Choroid plexus epithelial cell (primary cell): ENCODE measurements around the gene KCNJ2.

Experiments
- DNase-seq: peaks from one replicate; pipeline ENCODE4 v3.0.0-alpha.2; 2010; ENCODE audit warnings: low read depth
- H3K4me3 ChIP-seq: 2 replicates; pipeline ENCODE4 v1.5.1; 2011; ENCODE audit warnings: low read depth, mild to moderate bottlenecking, control low read depth, low read length, moderate library complexity
- TF ChIP-seq, protein P1 (sequence below): conservative IDR thresholded peaks from 2 replicates; pipeline ENCODE4 v1.5.1; 2011; ENCODE audit warnings: low read depth, mild to moderate bottlenecking, control low read depth, inconsistent platforms, low read length, moderate library complexity

Gene KCNJ2

DNA sequence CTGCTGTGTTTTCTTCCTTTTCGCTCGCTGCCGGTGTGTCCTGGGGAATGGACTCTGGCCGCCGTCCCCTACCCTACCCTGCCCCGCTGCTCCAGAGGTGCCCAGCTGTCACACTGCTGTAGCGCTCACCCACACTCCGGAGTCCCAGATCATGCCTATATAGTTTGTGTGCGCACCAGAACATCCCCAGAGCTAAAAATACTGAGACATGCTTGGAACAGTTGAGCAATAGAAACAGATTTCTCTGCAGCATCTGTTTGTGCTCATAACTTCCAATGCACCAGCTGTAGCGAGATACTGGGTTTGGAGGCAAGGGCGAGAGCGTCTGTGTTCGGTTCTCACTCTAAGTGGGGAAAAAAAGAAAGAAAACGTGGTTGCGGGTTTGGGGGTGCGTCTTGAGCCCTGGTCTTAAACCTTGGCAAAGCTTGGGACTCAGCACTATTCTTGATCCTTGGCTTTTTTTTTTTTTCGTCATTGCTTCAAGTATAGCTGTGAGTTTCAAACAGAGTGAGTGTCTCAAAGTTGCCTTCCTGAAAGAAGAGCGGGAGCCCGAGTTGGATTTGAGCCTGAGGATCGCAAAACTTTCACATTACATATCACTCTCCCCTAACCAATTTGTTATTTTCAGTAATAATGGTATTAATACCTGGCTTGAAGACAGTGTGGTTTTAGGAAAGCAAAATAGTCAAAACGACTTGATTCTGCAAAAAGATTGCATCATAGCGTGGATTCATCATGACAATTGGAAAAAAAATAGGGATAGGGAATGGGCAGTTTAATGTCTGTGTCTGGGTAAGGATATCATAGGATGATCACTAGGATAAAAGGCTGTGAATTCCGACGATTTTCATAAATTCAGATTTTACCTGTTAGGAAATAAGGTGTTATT, 621 bp downstream of the KCNJ2 start:
- TF ChIP-seq, protein P1, sequence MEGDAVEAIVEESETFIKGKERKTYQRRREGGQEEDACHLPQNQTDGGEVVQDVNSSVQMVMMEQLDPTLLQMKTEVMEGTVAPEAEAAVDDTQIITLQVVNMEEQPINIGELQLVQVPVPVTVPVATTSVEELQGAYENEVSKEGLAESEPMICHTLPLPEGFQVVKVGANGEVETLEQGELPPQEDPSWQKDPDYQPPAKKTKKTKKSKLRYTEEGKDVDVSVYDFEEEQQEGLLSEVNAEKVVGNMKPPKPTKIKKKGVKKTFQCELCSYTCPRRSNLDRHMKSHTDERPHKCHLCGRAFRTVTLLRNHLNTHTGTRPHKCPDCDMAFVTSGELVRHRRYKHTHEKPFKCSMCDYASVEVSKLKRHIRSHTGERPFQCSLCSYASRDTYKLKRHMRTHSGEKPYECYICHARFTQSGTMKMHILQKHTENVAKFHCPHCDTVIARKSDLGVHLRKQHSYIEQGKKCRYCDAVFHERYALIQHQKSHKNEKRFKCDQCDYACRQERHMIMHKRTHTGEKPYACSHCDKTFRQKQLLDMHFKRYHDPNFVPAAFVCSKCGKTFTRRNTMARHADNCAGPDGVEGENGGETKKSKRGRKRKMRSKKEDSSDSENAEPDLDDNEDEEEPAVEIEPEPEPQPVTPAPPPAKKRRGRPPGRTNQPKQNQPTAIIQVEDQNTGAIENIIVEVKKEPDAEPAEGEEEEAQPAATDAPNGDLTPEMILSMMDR = no peak
- peak; percentile 74 for DNase-seq
- peak overlapping the region; percentile 67 for H3K4me3 ChIP-seq

DNA sequence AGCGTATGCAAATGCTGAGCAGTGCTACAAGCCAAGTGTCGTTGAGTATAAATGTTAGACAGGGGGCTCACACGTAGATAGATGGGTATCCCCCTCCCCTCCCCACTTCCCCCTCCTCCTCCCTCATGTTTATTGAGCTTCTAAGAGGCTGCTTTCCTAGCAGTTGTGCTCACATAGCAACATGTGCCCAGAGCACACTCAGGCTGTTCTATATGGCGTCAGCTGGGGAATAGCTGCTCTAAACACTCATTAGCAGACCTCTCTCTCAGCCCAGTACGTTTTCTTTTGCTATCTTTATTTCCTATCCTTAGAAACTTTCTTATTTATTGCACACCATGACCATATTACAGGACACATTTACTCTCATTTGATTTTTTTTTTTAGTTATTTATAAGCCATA, 1.8 kb downstream of the KCNJ2 start:
- TF ChIP-seq, protein P1 = no peak
- no peak overlapping the region for H3K4me3 ChIP-seq
- DNase-seq = no peak

DNA sequence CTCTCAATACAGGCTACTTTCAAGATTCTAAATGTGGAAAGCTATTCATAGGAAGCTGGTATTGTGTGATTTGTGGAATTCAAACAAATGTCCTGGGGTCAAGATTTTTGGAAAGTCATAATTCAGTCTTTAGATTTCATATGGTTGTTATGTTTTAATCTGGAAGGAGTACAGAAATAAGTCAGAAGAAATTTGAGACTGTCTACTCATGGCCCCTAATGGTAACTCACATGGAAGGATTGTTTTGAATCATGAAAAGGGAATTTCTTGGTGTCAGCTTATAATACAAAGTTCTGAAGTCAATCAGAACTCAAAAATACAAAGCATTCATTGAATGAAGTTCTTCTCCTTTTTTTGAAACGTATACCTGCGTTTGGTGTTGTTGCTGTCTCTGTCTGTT, 3.1 kb downstream of the KCNJ2 start:
- no peak overlapping the region for H3K4me3 ChIP-seq
- peak; percentile 27 for DNase-seq
- TF ChIP-seq, protein P1 = no peak

DNA sequence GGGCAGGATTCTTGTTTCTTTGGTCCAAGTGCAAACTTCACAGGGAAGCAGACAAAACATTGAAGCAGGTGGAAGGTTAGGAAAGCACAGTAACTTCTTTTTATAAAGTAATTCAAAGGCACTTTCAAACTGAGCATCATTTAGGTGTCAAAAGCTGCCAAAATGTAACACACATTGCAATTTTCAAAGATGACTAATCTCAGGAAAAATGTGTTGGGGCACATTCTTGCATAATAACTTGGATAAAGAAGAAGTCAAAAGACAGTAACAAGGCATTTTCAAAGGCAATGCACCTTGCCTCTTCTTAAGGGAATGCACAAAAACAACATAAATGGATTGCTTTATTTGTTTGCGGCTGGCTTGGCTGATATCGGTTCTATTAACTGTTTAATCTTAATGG, 3.6 kb downstream of the KCNJ2 start:
- TF ChIP-seq, protein P1 = no peak
- DNase-seq = peak; percentile 62
- no peak overlapping the region for H3K4me3 ChIP-seq

DNA sequence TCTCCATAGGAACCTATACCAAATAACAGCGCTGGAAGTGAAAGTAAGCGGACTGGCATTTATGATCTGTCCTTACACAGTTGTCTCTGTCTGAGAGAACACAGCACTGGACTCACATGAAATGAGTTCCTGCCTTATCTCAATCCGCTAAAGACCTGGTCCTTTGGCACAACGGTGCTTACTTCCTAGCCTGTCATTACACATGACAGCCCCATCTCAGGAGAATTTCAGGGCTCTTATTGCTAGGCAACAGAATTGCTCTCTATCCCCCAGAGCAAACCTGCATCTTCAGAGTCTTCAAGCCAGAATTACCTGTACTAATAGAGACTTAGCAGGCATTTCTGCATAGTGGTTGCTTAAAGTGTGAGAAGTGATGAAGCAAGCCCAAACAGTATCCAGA, 4.3 kb downstream of the KCNJ2 start:
- TF ChIP-seq, protein P1 = no peak
- H3K4me3 ChIP-seq = no peak overlapping the region
- DNase-seq = no peak

DNA sequence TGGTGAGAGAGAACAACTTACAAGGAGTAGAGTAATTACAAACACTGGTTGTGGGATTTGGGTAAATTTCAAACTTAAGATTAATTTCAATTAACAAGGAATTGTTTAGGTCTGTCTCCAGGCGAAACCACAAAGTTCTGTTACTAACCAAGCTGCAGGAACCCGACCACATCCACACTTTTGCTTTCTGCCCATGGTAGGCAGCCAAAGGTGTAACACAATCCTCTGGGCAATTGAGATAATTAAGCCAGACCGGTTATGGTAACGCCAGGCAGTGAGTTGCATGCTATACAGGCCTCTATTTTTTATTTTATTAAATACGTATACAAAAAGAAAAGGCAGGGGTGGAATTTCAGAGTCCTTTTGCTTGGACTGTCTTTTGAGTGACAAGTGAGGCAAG, 12.0 kb downstream of the KCNJ2 start:
- H3K4me3 ChIP-seq = no peak overlapping the region
- no peak for DNase-seq
- TF ChIP-seq, protein P1 = no peak

- DNase-seq = no peak
- TF ChIP-seq, protein P1 = no peak
- H3K4me3 ChIP-seq = no peak overlapping the region
Measured at GRCh38 chr17:70181866-70182265, 12.5 kb downstream of the KCNJ2 start.
